ENCODE measurements around the gene PIK3AP1. TPM values are rescaled to one million over a fixed set of nuclear protein-coding genes. Genes with fewer than 3 reads are reported as not detected.

The PIK3AP1 gene
- total RNA-seq, 4 donors from 2014 or later = 1.7 to 10.6 (median 8.4) TPM

DNA sequence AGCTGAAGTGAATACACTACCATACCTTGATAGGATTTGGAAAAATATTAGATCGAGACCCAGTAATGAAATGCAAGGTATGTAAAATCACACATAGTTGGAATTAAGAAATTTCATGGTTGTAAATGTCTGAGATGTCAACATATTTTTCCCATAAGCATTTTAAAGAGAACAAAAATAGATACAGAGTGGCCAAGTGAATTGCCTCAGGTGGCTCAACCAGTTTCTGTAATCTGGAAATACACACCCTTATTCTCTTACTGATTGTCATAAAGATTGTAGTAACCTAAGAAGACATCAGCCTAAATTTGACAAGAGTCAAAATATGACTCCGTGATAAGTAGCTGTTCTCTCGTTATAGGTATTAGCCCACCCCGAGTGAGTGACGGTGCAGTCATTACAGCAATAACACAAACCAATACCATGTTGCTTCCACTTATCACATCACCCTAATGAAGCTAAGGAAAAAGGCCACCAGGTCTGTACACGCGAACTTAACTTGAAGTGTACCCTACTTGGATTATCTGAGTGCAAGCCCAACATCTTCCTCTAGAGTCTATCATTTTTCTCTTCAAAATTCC, 23.4 kb downstream of the PIK3AP1 start:
- Histone ChIP-seq H3K9me3 (no peaks in the 10 kb centered on the region), H3K4me3 (no peak overlapping the region), H3K27me3 (no peaks in the 10 kb centered on the region), H3K4me1 (no peaks in the 10 kb centered on the region), H3K36me3 (no peaks in the 10 kb centered on the region), H3K27ac (no peak overlapping the region)
- TF ChIP-seq POLR2A (IDR thresholded peaks at IDR 0.05) = no peak
- TF ChIP-seq, protein P1, sequence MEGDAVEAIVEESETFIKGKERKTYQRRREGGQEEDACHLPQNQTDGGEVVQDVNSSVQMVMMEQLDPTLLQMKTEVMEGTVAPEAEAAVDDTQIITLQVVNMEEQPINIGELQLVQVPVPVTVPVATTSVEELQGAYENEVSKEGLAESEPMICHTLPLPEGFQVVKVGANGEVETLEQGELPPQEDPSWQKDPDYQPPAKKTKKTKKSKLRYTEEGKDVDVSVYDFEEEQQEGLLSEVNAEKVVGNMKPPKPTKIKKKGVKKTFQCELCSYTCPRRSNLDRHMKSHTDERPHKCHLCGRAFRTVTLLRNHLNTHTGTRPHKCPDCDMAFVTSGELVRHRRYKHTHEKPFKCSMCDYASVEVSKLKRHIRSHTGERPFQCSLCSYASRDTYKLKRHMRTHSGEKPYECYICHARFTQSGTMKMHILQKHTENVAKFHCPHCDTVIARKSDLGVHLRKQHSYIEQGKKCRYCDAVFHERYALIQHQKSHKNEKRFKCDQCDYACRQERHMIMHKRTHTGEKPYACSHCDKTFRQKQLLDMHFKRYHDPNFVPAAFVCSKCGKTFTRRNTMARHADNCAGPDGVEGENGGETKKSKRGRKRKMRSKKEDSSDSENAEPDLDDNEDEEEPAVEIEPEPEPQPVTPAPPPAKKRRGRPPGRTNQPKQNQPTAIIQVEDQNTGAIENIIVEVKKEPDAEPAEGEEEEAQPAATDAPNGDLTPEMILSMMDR (IDR thresholded peaks at IDR 0.05) = no peak
- intact Hi-C loops (cut with DNase I; ENCODE audit: low total_unique reads) = no loop called here
- no peak for DNase-seq

DNA sequence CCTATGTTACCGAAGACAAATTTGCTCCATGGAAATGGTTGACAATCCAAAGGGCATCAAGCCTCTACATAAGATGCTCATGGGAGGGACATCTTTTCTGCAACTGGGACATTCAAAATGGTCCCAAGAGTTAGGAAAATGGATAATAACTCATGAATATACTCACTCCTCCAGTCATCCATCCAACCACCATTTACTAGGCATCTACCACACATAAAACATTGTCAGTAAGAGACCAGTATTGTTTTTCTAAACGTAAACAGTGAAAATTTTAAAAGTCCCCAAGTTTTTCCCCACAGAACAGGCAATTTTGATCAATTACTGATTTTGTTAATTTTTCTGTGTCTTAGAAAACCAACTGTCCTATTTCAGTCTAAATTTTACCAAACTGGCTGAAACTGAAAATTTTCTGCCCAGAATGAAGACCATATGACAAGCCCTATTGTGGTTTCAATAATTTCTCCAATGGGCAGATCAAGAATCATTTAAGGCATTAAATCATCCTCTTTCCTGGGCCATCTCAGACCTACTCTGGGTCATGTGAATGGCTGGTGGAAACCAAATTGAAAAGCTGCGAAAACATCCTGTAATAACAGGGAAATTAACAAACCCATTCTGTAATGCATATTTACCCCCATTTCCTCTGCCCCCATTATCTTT, 24.2 kb downstream of the PIK3AP1 start:
- Histone ChIP-seq H3K4me3 (no peak overlapping the region), H3K4me1 (no peaks in the 10 kb centered on the region), H3K27ac (no peak overlapping the region), H3K36me3 (no peaks in the 10 kb centered on the region), H3K9me3 (no peaks in the 10 kb centered on the region), H3K27me3 (no peaks in the 10 kb centered on the region)
- TF ChIP-seq, protein P1 (IDR thresholded peaks at IDR 0.05) = no peak
- TF ChIP-seq POLR2A (IDR thresholded peaks at IDR 0.05) = no peak
- no peak for DNase-seq
- intact Hi-C loops (cut with DNase I; ENCODE audit: low total_unique reads) = no loop called here

DNA sequence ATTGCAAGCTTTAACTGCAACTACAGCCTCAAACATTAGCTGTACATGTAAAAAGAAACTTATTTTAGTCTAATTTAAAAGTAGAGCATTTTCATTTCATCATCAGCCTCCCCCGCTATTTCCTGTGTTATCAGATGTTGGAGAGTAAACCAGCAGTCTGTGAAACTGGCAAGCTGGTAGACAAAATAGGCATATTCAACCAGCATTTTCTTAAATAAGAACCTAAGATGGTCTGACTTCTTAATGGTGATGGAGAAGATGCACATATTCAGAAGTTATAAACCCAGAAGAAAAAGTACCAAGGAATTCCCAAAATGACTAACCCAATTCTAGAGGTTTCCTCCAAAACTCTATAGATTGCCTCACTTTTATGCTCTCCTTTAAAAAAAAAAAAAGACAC, 24.9 kb downstream of the PIK3AP1 start:
- no peaks in the 10 kb centered on the region for H3K27me3 ChIP-seq
- H3K27ac ChIP-seq = no peak overlapping the region
- H3K4me3 ChIP-seq = no peak overlapping the region
- no peak for DNase-seq
- TF ChIP-seq, protein P1 (IDR thresholded peaks at IDR 0.05) = no peak
- TF ChIP-seq POLR2A (IDR thresholded peaks at IDR 0.05) = no peak
- H3K9me3 ChIP-seq = no peaks in the 10 kb centered on the region
- intact Hi-C loops (cut with DNase I; ENCODE audit: low total_unique reads) = no loop called here
- no peaks in the 10 kb centered on the region for H3K4me1 ChIP-seq
- H3K36me3 ChIP-seq = no peaks in the 10 kb centered on the region

DNA sequence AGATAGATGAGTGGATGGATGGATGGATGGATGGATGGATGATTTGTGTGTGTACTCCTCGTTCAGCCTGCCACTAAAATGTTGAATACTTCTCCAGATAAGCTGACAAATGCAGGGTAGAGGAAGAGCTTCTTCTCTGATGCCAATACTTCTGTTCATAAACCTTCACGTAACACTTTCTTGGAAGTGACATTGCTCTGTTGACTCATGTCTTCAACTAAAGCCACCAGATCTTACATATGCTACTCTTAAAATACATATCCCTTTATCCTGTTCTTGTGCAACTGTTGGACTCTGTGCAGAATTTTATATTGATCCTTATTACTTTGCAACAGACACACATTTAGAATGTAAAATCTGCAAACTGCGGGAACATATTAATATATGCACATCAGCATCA, 26.9 kb downstream of the PIK3AP1 start:
- Histone ChIP-seq H3K4me1 (no peaks in the 10 kb centered on the region), H3K27ac (no peak overlapping the region), H3K36me3 (no peaks in the 10 kb centered on the region), H3K9me3 (no peaks in the 10 kb centered on the region), H3K27me3 (no peaks in the 10 kb centered on the region), H3K4me3 (no peak overlapping the region)
- no peak for TF ChIP-seq POLR2A (IDR thresholded peaks at IDR 0.05)
- TF ChIP-seq, protein P1 (IDR thresholded peaks at IDR 0.05) = no peak
- DNase-seq = no peak
- intact Hi-C loops (cut with DNase I; ENCODE audit: low total_unique reads) = no loop called here

DNA sequence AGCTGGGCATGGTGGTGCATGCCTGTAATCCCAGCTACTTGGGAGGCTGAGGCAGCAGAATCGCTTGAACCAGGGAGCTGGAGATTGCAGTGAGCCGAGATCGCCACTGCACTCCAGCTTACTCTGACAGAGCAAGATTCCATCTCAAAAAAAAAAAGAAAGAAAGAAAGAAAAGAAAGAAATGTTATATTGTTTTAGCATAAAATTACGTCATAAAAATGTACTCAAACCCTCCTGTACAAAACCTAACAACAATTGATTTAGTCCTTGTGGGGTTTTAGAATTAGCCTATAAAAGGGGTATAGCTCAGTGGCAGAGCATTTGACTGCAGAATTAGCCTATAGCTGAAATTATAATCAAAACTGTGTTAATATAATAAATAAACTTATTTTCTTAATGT, 27.9 kb downstream of the PIK3AP1 start:
- no peak for TF ChIP-seq POLR2A (IDR thresholded peaks at IDR 0.05)
- TF ChIP-seq, protein P1 (IDR thresholded peaks at IDR 0.05) = no peak
- Histone ChIP-seq H3K27ac (no peak overlapping the region), H3K9me3 (no peaks in the 10 kb centered on the region), H3K27me3 (no peaks in the 10 kb centered on the region), H3K4me3 (no peak overlapping the region), H3K4me1 (no peaks in the 10 kb centered on the region), H3K36me3 (no peaks in the 10 kb centered on the region)
- intact Hi-C loops (cut with DNase I; ENCODE audit: low total_unique reads) = no loop called here
- no peak for DNase-seq

Data from uterus (tissue), 4 donors.